Astrocyte (in vitro differentiated cells and primary cell): Measurements from ENCODE around the gene GAB1. TPM values are rescaled to one million over a fixed set of nuclear protein-coding genes. Genes with fewer than 3 reads are reported as not detected.

ENCODE experiments used
- DNase-seq: peaks from one replicate; pipeline ENCODE4 v3.0.0-alpha.2; 2010; ENCODE audit warnings: low read depth
- FAIRE-seq: peaks from 2 replicates; lab custom pipeline; 2011; peaks lifted over from hg19 to GRCh38; lab: Jason Lieb, UNC
- H2AFZ ChIP-seq: 2 replicates; pipeline ENCODE4 v1.6.0; 2012; ENCODE audit warnings: low read depth, low read length, inconsistent platforms
- H3K27ac ChIP-seq: 2 replicates; pipeline ENCODE4 v1.5.1; 2011; ENCODE audit warnings: low read depth, low read length, inconsistent platforms
- H3K27me3 ChIP-seq: 2 replicates; pipeline ENCODE4 v1.6.0; 2011; ENCODE audit warnings: low read length, inconsistent platforms; ENCODE audit not compliant: insufficient read depth
- H3K36me3 ChIP-seq: 2 replicates; pipeline ENCODE4 v1.5.1; 2011; ENCODE audit warnings: low read length, inconsistent platforms; ENCODE audit not compliant: insufficient read depth
- H3K4me1 ChIP-seq: 2 replicates; pipeline ENCODE4 v1.5.1; 2011; ENCODE audit warnings: low read length, inconsistent platforms; ENCODE audit not compliant: insufficient read depth
- H3K4me2 ChIP-seq: 2 replicates; pipeline ENCODE4 v1.6.0; 2012; ENCODE audit warnings: low read length, inconsistent platforms
- H3K4me3 ChIP-seq: 2 replicates; pipeline ENCODE4 v1.5.1; 2011; ENCODE audit warnings: low read depth, mild to moderate bottlenecking, low read length, inconsistent platforms; ENCODE audit not compliant: insufficient read depth
- H3K79me2 ChIP-seq: 2 replicates; pipeline ENCODE4 v1.6.0; 2012; ENCODE audit warnings: mild to moderate bottlenecking, low read length, inconsistent platforms; ENCODE audit not compliant: insufficient read depth
- H3K9ac ChIP-seq: 2 replicates; pipeline ENCODE4 v1.6.0; 2012; ENCODE audit warnings: mild to moderate bottlenecking, low read length, inconsistent platforms
- H3K9me3 ChIP-seq: 2 replicates; pipeline ENCODE4 v1.5.1; 2012; ENCODE audit warnings: low read depth, mild to moderate bottlenecking, low read length, inconsistent platforms; ENCODE audit not compliant: insufficient read depth
- H4K20me1 ChIP-seq: 2 replicates; pipeline ENCODE4 v1.6.0; 2012; ENCODE audit warnings: low read length, inconsistent platforms; ENCODE audit not compliant: insufficient read depth
- H3K27ac Mint-ChIP-seq: one replicate; pipeline ENCODE4 v1.8.0; 2021; ENCODE audit warnings: mild to moderate bottlenecking, mixed read lengths; ENCODE audit not compliant: unreplicated experiment
- H3K27me3 Mint-ChIP-seq: one replicate; pipeline ENCODE4 v1.8.0; 2021; ENCODE audit warnings: low read depth, mixed read lengths; ENCODE audit not compliant: unreplicated experiment
- H3K36me3 Mint-ChIP-seq: one replicate; pipeline ENCODE4 v1.8.0; 2021; ENCODE audit warnings: low read depth, mixed read lengths; ENCODE audit not compliant: unreplicated experiment
- H3K4me1 Mint-ChIP-seq: one replicate; pipeline ENCODE4 v1.8.0; 2021; ENCODE audit warnings: low read depth, mixed read lengths; ENCODE audit not compliant: unreplicated experiment
- H3K4me3 Mint-ChIP-seq: one replicate; pipeline ENCODE4 v1.8.0; 2021; ENCODE audit warnings: mild to moderate bottlenecking, moderate library complexity, mixed read lengths; ENCODE audit not compliant: unreplicated experiment
- H3K9me3 Mint-ChIP-seq: one replicate; pipeline ENCODE4 v1.8.0; 2021; ENCODE audit warnings: mild to moderate bottlenecking, mixed read lengths; ENCODE audit not compliant: unreplicated experiment
- CTCF ChIP-seq: IDR thresholded peaks from 2 replicates; pipeline ENCODE4 v1.5.1; 2011; ENCODE audit warnings: low read depth, mild to moderate bottlenecking, inconsistent platforms, low read length, moderate library complexity; ENCODE audit not compliant: insufficient read depth
- EZH2 ChIP-seq: IDR thresholded peaks from 2 replicates; pipeline ENCODE4 v1.6.1; 2012; ENCODE audit warnings: mild to moderate bottlenecking, low read length, inconsistent platforms; ENCODE audit not compliant: insufficient read depth
- total RNA-seq: library from RNA; stranded (reverse); gene quantifications from 2 replicates; pipeline ENCODE4 v1.2.1, GENCODE V29; 2021

Gene GAB1
- total RNA-seq, 1 donor from 2014 or later = 12.4 TPM

GRCh38 chr4:143380629-143381028, 44.0 kb downstream of the GAB1 start:
- Histone ChIP-seq H3K4me3 (no peak overlapping the region), H3K9ac (no peak overlapping the region), H3K27ac (no peak overlapping the region), H4K20me1 (peaks cover 3% of the 10 kb centered on the region), H3K4me2 (no peak overlapping the region), H3K4me1 (peaks cover 19% of the 10 kb centered on the region), H3K36me3 (no peaks in the 10 kb centered on the region), H3K79me2 (peaks cover 8% of the 10 kb centered on the region), H3K27me3 (no peaks in the 10 kb centered on the region), H3K9me3 (no peaks in the 10 kb centered on the region), H2AFZ (no peak overlapping the region)
- FAIRE-seq (peak; percentile 39), DNase-seq (no peak)
- TF ChIP-seq CTCF (no peak), EZH2 (no peak)
- Mint-ChIP-seq H3K4me3 (no peak overlapping the region), H3K9me3 (no peaks in the 10 kb centered on the region), H3K4me1 (peaks cover 32% of the 10 kb centered on the region), H3K36me3 (no peaks in the 10 kb centered on the region), H3K27ac (no peak overlapping the region), H3K27me3 (no peaks in the 10 kb centered on the region)

DNA sequence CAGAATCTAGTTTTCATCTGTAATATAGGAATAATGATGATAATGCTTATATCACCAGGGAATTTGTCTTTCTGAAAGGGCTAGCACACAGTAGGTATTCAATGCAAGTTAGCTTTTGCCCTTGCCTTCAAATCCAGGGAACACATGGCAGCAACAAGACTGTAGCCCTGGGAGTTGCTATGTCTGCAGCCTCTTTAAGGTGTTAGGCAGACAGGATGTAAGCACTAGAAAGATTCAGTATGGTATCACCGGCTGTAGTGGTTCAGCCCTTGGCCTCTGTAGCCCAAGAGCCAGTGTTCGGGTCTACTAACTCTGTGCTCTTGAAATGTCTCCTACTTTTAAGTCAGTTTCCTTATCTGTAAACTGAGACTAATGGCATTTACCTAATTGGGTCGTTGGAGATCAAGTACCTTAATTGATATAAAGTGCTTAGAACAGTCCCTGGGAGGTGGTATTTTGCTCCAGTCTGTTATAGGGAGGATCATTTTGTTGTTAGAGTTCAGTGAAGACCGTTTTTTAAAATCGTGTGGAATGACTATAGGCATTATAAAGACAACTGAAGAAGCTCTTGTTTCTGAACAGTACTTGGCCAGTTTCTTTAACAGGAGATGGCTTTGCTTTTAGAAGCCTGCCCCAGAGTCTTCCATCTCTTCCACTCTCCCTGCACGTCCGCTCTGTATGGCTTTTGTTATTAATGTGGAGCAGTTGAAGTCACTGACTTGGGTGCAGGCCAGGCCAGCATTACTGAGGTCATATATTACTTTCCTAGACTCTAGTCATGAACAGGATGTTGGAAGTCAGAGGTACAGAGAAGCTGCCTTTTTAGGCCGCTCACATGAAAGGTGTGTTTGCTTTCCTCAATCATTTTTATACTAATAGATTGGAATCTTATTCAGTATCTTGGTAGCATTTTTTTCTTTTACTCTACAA, 44.8 kb downstream of the GAB1 start:
- Mint-ChIP-seq H3K4me1 (peaks cover 32% of the 10 kb centered on the region), H3K36me3 (no peaks in the 10 kb centered on the region), H3K9me3 (no peaks in the 10 kb centered on the region), H3K27me3 (no peaks in the 10 kb centered on the region), H3K4me3 (no peak overlapping the region), H3K27ac (peak overlapping the region; percentile 29)
- no peaks in the 10 kb centered on the region for H3K36me3 ChIP-seq
- DNase-seq (peak; percentile 89), FAIRE-seq (peak; percentile 99)
- H3K4me1 ChIP-seq = peaks cover 19% of the 10 kb centered on the region
- H3K9me3 ChIP-seq = no peaks in the 10 kb centered on the region
- no peaks in the 10 kb centered on the region for H4K20me1 ChIP-seq
- H3K9ac ChIP-seq = peak overlapping the region; percentile 69
- H3K4me2 ChIP-seq = peak overlapping the region; percentile 78
- no peak for TF ChIP-seq CTCF
- no peak for TF ChIP-seq EZH2
- H3K27me3 ChIP-seq = no peaks in the 10 kb centered on the region
- peak overlapping the region; percentile 32 for H3K4me3 ChIP-seq
- peak overlapping the region; percentile 37 for H2AFZ ChIP-seq
- H3K79me2 ChIP-seq = peaks cover 8% of the 10 kb centered on the region
- H3K27ac ChIP-seq = peak overlapping the region; percentile 74

- no peaks in the 10 kb centered on the region for H3K27me3 Mint-ChIP-seq
- Histone ChIP-seq H3K4me2 (peak overlapping the region; percentile 78), H3K4me3 (peak overlapping the region; percentile 24), H3K9me3 (no peaks in the 10 kb centered on the region), H3K4me1 (peaks cover 19% of the 10 kb centered on the region), H2AFZ (peak overlapping the region; percentile 11), H3K9ac (peak overlapping the region; percentile 69), H3K79me2 (peaks cover 11% of the 10 kb centered on the region), H4K20me1 (no peaks in the 10 kb centered on the region), H3K27ac (peak overlapping the region; percentile 74), H3K27me3 (no peaks in the 10 kb centered on the region), H3K36me3 (no peaks in the 10 kb centered on the region)
- peaks cover 32% of the 10 kb centered on the region for H3K4me1 Mint-ChIP-seq
- FAIRE-seq (no peak), DNase-seq (peak; percentile 54)
- H3K4me3 Mint-ChIP-seq = peak overlapping the region; percentile 58
- TF ChIP-seq CTCF = no peak
- no peak for TF ChIP-seq EZH2
- no peaks in the 10 kb centered on the region for H3K9me3 Mint-ChIP-seq
- H3K36me3 Mint-ChIP-seq = peaks cover 2% of the 10 kb centered on the region
- H3K27ac Mint-ChIP-seq = peak overlapping the region; percentile 29
These were observed 45.9 kb downstream of the GAB1 start for GRCh38 chr4:143382596-143382995.
